Colonic mucosa (tissue), 4 donors: ENCODE data around the gene COL8A2. TPM values are rescaled to one million over a fixed set of nuclear protein-coding genes. Genes with fewer than 3 reads are reported as not detected.

Experiments used
- DNase-seq: peaks from one replicate; pipeline ENCODE4 v3.0.0-alpha.2; 2020
- H3K27ac ChIP-seq: fragments of 200-600 bp; one replicate; pipeline ENCODE4 v1.8.0; 2021
- H3K27me3 ChIP-seq: fragments of 200-600 bp; one replicate; pipeline ENCODE4 v1.8.0; 2021
- H3K36me3 ChIP-seq: fragments of 200-600 bp; one replicate; pipeline ENCODE4 v1.8.0; 2021
- H3K4me1 ChIP-seq: fragments of 200-600 bp; one replicate; pipeline ENCODE4 v1.8.0; 2021; ENCODE audit warnings: mild to moderate bottlenecking
- H3K4me3 ChIP-seq: fragments of 200-600 bp; one replicate; pipeline ENCODE4 v1.8.0; 2021
- H3K9ac ChIP-seq, 2 donors: one replicate each; pipeline ENCODE4 v1.7.0; 2013; ENCODE audit warnings: control low read depth in 2 of 2, low read depth in 2 of 2, low read length in 2 of 2
- H3K9me3 ChIP-seq: fragments of 200-600 bp; one replicate; pipeline ENCODE4 v1.8.0; 2021
- CTCF ChIP-seq: fragments of 200-600 bp; IDR thresholded peaks from one replicate; pipeline ENCODE4 v1.8.0; 2022; ENCODE audit warnings: antibody characterized with exemption, mild to moderate bottlenecking
- intact Hi-C: fragments of 100-400 bp; cut with DNase I; formaldehyde crosslinking; loops from one replicate; pipeline ENCODE4 v1.14.1; 2022
- total RNA-seq, 2 donors: library from RNA; stranded (reverse); fragmentation: NEBNext Ultra II Directional in 1 of 2; extraction: Animal tissue kit (Norgen Biotek cat#: 25700) in 1 of 2; gene quantifications; one replicate each; pipeline ENCODE4 v1.2.1, GENCODE V29; 2021
- donor health status: healthy.
- donor health status: DM: no; HTN: no; CAD: no.
- donor health status: DM: no; HTN: no; CAD: no.

The COL8A2 gene
- total RNA-seq, 2 donors from 2014 or later = 1.1 to 2.1 TPM

GRCh38 chr1:36083635-36084496 lies 41.2 kb downstream of the COL8A2 start, which contains the start of gene TEKT2:
Gene TEKT2 (plus strand): TSS chr1:36084094. CDS start chr1:36084922, 828 bp downstream.
- Histone ChIP-seq H3K9ac (peak within 1 kb of the TSS in 1 of 2 donors; percentile 43), H3K36me3 (no peaks in the 10 kb centered on the region), H3K4me3 (peak within 1 kb of the TSS; percentile 29), H3K4me1 (no peaks in the 10 kb centered on the region), H3K27me3 (no peaks in the 10 kb centered on the region), H3K9me3 (no peaks in the 10 kb centered on the region), H3K27ac (no peak within 1 kb of the TSS)
- DNase-seq = no peak
- intact Hi-C loops = loop anchor here (10.0 kb wide), 1 partner anchor 149 kb away; the partner anchor contains the start of gene AGO3
- TF ChIP-seq CTCF = no peak

GRCh38 chr1:36083219-36083618 lies 41.8 kb downstream of the COL8A2 start:
- Histone ChIP-seq H3K36me3 (no peaks in the 10 kb centered on the region), H3K27me3 (no peaks in the 10 kb centered on the region), H3K4me1 (no peaks in the 10 kb centered on the region), H3K9me3 (no peaks in the 10 kb centered on the region), H3K4me3 (no peak overlapping the region), H3K27ac (no peak overlapping the region), H3K9ac (no peak overlapping the region)
- no peak for TF ChIP-seq CTCF
- intact Hi-C loops = loop anchor here (10.0 kb wide), 1 partner anchor 148 kb away; the partner anchor contains the start of gene AGO3
- DNase-seq = no peak

- H3K27me3 ChIP-seq = no peaks in the 10 kb centered on the region
- H3K27ac ChIP-seq = no peak overlapping the region
- no peak for TF ChIP-seq CTCF
- H3K9me3 ChIP-seq = no peaks in the 10 kb centered on the region
- H3K36me3 ChIP-seq = no peaks in the 10 kb centered on the region
- intact Hi-C loops = loop anchor here (10.0 kb wide), 1 partner anchor 147 kb away; the partner anchor contains the start of gene AGO3
- no peak overlapping the region for H3K4me3 ChIP-seq
- no peaks in the 10 kb centered on the region for H3K4me1 ChIP-seq
- H3K9ac ChIP-seq = no peak overlapping the region
- no peak for DNase-seq
These were observed 43.0 kb downstream of the COL8A2 start for GRCh38 chr1:36081926-36082485.

- H3K9ac ChIP-seq = no peak overlapping the region
- no peak for DNase-seq
- H3K9me3 ChIP-seq = no peaks in the 10 kb centered on the region
- no peak for TF ChIP-seq CTCF
- H3K4me3 ChIP-seq = no peak overlapping the region
- intact Hi-C loops = loop anchor here (10.0 kb wide), 1 partner anchor 146 kb away; the partner anchor contains the start of gene AGO3
- H3K27ac ChIP-seq = no peak overlapping the region
- no peaks in the 10 kb centered on the region for H3K4me1 ChIP-seq
- H3K27me3 ChIP-seq = no peaks in the 10 kb centered on the region
- H3K36me3 ChIP-seq = no peaks in the 10 kb centered on the region
These were observed 44.2 kb downstream of the COL8A2 start for GRCh38 chr1:36080801-36081200.

- H3K9me3 ChIP-seq = no peaks in the 10 kb centered on the region
- no peak overlapping the region for H3K27ac ChIP-seq
- no peaks in the 10 kb centered on the region for H3K4me1 ChIP-seq
- no peaks in the 10 kb centered on the region for H3K36me3 ChIP-seq
- H3K27me3 ChIP-seq = no peaks in the 10 kb centered on the region
- intact Hi-C loops = loop anchor here (10.0 kb wide), 1 partner anchor 145 kb away; the partner anchor contains the start of gene AGO3
- no peak overlapping the region for H3K9ac ChIP-seq
- H3K4me3 ChIP-seq = no peak overlapping the region
- TF ChIP-seq CTCF = no peak
- no peak for DNase-seq
These were observed 44.8 kb downstream of the COL8A2 start for GRCh38 chr1:36080236-36080635.
